HG03159 (cell line): ENCODE results near the gene THAP9.
"Not testable (repeated sequence)": the region's sequence is repeated elsewhere in the genome, so short reads cannot be mapped to it uniquely, and the experiment has no call there.

Experiments used
- ATAC-seq: cut with Tn5 transposase; IDR thresholded peaks from one replicate; pipeline ENCODE4 v1.9.1; 2021; ENCODE audit warnings: mild to moderate bottlenecking, moderate library complexity; ENCODE audit not compliant: unreplicated experiment

Gene THAP9

GRCh38 chr4:82893942-82894341 is 6.6 kb upstream of the THAP9 start:
- ATAC-seq: no peak

DNA sequence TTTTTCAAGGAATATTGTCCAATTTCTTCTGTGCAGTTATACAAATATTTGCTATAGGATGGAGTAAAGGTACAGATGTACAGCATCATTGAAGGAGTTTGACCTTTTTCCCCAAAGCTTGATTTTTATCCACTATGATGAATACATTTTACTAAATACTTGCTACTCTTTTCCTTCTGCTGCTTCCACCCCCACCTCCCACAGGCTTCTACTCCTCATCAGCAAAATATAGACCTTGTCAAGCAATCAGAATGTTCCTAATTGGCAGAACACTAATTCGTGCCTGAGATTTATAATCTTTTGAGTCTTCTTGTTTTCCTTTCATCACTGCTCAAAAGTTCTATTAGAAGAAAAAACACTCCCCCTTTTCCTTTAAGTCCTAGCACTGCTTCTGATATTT is 3.8 kb upstream of the THAP9 start:
- ATAC-seq: no peak

DNA sequence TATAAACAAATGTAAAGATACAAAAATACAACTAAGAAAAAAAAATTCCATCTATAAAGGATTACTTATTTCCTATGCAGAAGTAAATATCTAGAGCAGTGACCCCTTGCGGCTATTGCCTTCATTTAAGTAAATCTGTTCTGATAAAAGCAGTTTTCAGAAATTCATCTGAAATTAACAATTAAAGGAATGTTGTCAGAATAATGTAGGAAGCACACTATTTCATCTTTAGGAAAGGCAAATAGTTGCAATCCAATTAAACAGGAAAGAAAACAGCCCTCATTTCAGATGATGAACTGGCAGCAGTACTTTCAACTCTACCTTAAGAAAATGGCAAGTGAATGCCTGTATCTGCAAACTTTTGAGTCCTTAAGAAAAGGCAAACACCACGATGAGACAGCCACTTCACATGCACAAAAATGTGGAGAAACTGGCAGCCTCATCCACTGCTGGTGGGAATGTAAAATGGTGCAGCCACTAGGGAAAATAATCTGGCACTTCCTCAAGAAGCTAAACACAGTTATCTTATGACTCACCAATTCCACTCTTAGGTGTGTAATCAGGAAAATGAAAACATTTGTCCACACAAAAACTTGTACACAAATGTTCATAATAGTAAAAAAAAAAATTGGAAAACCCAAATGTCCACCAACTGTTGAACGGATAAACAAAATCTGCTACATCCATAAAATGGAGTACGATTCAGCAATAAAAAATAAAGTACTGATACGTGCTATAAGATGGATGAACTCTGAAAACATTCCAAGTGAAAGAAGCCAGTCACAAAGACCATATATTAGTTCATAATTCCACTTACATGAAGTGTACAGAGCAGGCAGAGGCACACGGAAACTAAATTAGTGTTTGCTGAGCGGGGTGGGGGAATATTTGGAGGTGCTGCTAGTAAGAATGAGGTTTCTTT is 2.0 kb upstream of the THAP9 start:
- no peak for ATAC-seq

- ATAC-seq: no peak
Observed at GRCh38 chr4:82899374-82900065, 1.0 kb upstream of the THAP9 start.

DNA sequence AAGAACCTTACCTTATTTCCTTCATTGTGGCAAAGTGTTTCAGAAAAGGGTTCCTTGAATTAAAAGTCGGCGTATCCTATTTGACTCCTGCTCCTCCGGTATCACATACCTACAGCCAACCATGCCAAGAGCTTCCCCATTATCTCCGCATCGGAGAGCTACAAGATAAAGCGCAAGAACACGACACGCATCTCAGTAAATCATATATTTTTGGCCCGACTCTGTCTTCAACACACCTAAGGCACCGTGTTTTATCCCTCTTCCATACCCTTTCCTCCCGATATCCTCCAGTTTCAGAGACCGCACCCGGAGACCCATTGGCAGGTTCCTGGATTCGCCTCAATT is 497 bp upstream of the THAP9 start:
- ATAC-seq: peak; percentile 11

GRCh38 chr4:82901183-82901718 is 716 bp downstream of the THAP9 start:
- no peak for ATAC-seq

DNA sequence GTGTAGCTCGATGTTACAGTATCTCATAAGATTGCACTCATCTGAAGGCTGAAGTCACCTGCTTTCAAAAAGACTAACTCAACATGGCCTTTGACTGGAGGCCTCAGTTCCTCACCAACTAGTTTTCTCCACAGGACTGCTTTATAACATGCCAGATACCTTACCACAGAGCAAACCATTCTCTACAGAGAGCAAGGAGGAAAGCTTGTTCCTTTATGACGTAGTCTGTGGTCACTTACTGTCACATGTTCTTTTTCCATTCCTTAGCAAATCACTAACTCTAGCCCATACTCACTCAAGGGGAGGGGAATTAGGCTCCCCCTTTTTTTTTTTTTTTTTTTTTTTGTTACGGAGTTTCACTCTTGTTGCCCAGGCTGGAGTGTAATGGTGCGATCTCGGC is 3.2 kb downstream of the THAP9 start:
- no peak for ATAC-seq

DNA sequence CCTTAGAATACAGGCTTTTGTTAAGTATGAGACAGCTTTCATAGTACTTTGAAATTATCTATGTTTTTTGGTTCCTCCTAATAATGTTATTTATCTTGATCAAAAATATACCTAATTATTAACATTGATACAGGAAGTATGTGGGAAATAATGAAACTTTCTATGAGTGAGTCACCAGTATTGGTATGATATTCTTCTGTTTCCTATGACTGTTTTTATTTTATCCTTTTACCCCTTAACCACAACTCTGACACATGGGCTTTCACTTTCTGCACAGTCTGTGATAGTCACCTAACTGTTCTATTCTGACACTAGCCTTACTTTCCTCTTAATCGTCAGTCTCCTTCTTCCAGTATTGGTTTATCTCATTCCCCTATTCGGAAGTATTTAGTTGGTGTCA is 4.7 kb downstream of the THAP9 start:
- peak; percentile 56 for ATAC-seq

GRCh38 chr4:82906469-82906868 is 5.9 kb downstream of the THAP9 start:
- peak; percentile 46 for ATAC-seq

GRCh38 chr4:82909326-82909725 is 8.8 kb downstream of the THAP9 start:
- no peak for ATAC-seq

DNA sequence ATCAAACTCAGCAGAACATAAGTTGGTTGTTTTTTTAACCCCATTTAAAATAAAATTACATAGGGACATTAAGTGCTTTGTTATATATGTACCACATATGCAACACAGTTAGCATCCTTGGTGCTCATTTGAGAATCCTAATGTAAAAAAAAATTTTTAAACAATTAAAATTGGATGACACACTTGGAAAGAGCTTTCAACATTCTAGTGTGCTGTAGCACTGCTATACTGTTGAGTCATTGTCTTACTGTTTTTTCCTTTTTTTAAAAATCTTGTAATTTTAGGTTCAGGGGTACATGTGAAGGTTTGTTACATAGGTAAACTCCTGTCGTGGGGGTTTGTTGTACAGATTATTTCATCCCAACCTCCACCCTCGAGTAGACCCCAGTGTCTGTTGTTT is 12.8 kb downstream of the THAP9 start:
- ATAC-seq: no peak

DNA sequence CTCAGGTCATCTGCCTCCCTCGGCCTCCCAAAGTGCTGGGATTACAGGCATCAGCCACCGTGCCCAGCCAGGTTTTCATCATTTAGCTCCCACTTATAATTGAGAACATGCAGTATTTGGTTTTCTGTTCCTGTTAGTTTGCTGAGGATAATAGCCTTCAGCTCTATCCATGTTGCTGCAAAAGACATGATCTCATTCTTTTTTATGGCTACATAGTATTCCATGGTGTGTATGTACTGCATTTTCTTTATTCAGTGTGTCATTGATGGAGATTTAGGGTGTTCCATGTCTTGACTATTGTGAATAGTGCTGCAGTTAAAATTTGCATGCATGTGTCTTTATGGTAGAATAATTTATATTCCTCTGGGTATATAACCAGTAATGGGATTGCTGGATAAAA is 13.4 kb downstream of the THAP9 start:
- not testable (repeated sequence) for ATAC-seq

DNA sequence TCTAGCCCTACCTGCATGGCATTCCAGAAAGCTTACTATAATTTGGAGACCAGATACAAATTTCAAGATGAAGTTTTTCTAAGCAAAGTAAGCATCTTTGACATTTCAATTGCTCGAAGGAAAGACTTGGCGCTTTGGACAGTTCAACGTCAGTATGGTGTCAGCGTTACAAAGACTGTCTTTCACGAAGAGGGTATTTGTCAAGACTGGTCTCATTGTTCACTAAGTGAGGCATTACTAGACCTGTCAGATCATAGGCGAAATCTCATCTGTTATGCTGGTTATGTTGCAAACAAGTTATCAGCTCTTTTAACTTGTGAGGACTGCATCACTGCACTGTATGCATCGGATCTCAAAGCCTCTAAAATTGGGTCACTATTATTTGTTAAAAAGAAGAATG is 17.6 kb downstream of the THAP9 start:
- no peak for ATAC-seq

DNA sequence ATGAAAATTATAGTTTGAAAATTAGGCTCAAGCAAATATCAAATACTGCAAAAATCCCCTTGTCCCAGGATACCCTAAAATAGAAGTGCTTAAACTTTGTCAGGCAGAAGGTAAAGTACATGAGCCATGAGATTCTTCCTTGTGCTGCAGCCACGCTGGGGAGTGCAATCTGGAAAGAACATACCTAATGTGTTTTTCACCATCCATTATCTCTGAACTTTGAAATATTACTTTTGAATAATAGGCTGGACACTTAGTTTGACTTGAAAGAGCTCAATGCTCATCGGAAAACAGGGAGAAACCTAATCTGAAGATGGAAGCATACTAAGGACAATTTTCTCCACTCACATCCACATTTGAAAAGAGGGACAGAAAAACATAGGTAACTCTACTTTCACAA is 18.9 kb downstream of the THAP9 start:
- ATAC-seq: no peak

DNA sequence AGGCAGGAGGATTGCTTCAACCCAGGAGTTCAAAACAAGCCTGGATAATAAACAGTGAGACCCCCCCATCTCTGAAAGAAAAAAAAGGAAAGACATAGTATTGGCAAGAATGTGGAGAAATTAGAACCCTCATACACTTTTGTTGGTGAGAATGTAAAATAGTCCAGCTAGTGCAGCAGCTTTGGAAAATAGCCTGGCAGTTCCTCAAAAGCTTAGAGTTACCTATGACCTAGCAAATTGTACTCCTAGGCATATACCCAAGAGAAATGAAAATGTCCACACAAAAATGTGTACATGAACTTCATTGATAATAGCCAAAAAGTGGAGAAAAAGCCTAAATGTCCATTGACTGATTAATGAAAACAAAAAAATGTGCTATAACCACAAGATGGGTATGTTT is 21.3 kb downstream of the THAP9 start:
- ATAC-seq: no peak

GRCh38 chr4:82930848-82931755 is 30.6 kb downstream of the THAP9 start:
- no peak for ATAC-seq

GRCh38 chr4:82934441-82934840 is 33.9 kb downstream of the THAP9 start:
- no peak for ATAC-seq

DNA sequence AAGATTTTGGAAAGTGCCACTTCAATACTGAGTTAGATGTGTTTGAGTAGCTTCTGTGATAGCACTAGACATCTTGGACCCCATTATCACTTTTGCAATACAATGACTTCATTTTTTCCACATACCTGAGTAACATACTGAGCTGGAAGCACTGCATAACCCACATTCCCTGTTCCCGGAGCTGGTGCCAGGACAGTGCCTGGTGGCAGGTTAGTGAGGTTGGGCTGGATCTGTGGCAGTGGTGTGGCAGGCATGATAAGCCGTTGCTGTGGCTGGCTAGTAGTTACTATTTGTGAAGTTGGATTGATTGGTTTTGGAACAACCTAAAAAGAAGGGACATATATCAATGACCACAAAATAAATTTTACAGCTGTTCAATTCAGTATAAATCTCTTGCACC is 38.9 kb downstream of the THAP9 start:
- no peak for ATAC-seq

GRCh38 chr4:82947498-82947897 is 47.0 kb downstream of the THAP9 start:
- ATAC-seq: no peak

DNA sequence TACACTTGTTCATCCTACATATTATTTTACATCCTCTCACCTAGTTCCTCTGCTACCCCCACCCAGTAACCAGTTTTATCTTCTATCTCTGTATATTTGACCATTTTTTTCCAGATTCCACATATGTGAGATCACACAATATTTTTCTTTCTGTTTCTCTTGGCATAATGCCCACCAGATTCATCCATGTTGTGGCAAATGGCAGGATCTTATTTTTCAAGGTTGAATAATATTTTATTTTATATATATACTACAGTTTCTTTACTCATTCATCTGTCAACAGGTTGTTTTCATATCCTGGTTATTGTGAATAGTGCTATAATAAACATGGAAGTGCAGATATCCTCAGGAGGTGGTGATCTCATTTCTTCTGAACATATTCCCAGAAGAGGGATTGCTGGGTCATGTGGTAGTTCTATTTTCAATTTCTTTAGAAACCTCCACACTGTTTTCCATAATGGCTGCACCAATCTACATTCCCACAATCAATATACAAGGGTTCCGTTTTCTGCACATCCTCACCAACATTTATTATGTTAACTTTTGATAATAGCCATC is 48.2 kb downstream of the THAP9 start:
- no peak for ATAC-seq

- ATAC-seq: no peak
Observed at GRCh38 chr4:82951196-82951595, 50.7 kb downstream of the THAP9 start.
